Psoas muscle (tissue), 8 donors: Measurements from ENCODE around the gene HAUS2. TPM values are rescaled to one million over a fixed set of nuclear protein-coding genes. Genes with fewer than 3 reads are reported as not detected.

Experiments
- ATAC-seq, 4 donors: fragments of 200-7000 bp; cut with Tn5 transposase; one replicate each; pipeline ENCODE4 v1.9.1; 2020; ENCODE audit warnings: moderate library complexity in 3 of 4, mild to moderate bottlenecking in 2 of 4
- DNase-seq, 2 donors: peaks; one replicate each; pipeline ENCODE4 v3.0.0-alpha.2; 2020
- H3K27ac ChIP-seq: fragments of 200-600 bp; one replicate; pipeline ENCODE4 v1.8.0; 2022
- H3K27me3 ChIP-seq, 3 donors: fragments of 200-600 bp in 1 of 3; one replicate each; pipeline versions ENCODE4 v1.6.1 to v1.8.0; 2013 to 2022; ENCODE audit warnings: low read length in 2 of 3, mild to moderate bottlenecking in 2 of 3, moderate library complexity in 1 of 3; ENCODE audit not compliant: insufficient read depth in 3 of 3
- H3K36me3 ChIP-seq, 2 donors: fragments of 200-600 bp in 1 of 2; one replicate each; pipeline versions ENCODE4 v1.6.1 to v1.8.0; 2013 to 2022; ENCODE audit warnings: low read depth in 1 of 2, mild to moderate bottlenecking in 1 of 2, moderate library complexity in 1 of 2; ENCODE audit not compliant: insufficient read depth in 1 of 2
- H3K4me1 ChIP-seq: fragments of 200-600 bp; one replicate; pipeline ENCODE4 v1.8.0; 2022
- H3K4me3 ChIP-seq: fragments of 200-600 bp; one replicate; pipeline ENCODE4 v1.8.0; 2022; ENCODE audit warnings: mild to moderate bottlenecking
- H3K9me3 ChIP-seq: fragments of 200-600 bp; one replicate; pipeline ENCODE4 v1.8.0; 2022
- CTCF ChIP-seq: fragments of 200-600 bp; IDR thresholded peaks from one replicate; pipeline ENCODE4 v1.8.0; 2022; ENCODE audit warnings: antibody characterized with exemption
- WGBS, 3 donors: extraction: QIAGEN DNeasy Blood & Tissue Kit; methylation state at CpG; one replicate each; pipeline versions ENCODE4 v1.1.6 to v1.1.7; 2013; 5-methylcytosine and 5-hydroxymethylcytosine counted together
- intact Hi-C, 2 donors: fragments of 100-400 bp; cut with DNase I; formaldehyde crosslinking; loops; one replicate each; pipeline versions ENCODE4 v1.11.0 to v1.14.2; 2022
- polyA plus RNA-seq, 3 donors: library from polyadenylated mRNA; stranded (reverse); fragments of 200-250 nt; gene quantifications; one replicate each; pipeline ENCODE4 v1.2.3, GENCODE V29; 2013
- total RNA-seq, 4 donors: library from RNA; stranded (reverse); fragmentation: NEBNext Ultra II Directional in 2 of 4; extraction: Animal tissue kit (Norgen Biotek cat#: 25700) in 2 of 4; gene quantifications; one replicate each; pipeline versions ENCODE4 v1.2.1 to v1.2.4, GENCODE V29; 2021 to 2023
- donor health status: healthy with polysubstance abuse.
- donor health status: DM: no; HTN: no; CAD: no; lungs with moderate emphysema.
- donor health status: Bipolar disorder and iron deficiency.
- donor health status: healthy.
- donor health status: DM: yes; HTN: yes; CAD: no.
- donor health status: DM: no; HTN: no; CAD: no.
- donor health status: DM: no; HTN: no; CAD: no.
- donor health status: DM: yes; HTN: yes; CAD: no.

Gene HAUS2
- total and polyA plus RNA-seq, 7 donors, result 9.1 to 17.3 (median 11.3) TPM

- Histone ChIP-seq H3K9me3 (no peaks in the 10 kb centered on the region), H3K4me1 (peaks cover 18% of the 10 kb centered on the region)
- no peak for ATAC-seq
These were observed 44.0 kb upstream of the HAUS2 start for GRCh38 chr15:42504631-42505030.

GRCh38 chr15:42507514-42507913 lies 41.1 kb upstream of the HAUS2 start:
- no peaks in the 10 kb centered on the region for H3K27me3 ChIP-seq
- H3K4me3 ChIP-seq, result no peak overlapping the region
- no peak for ATAC-seq
- H3K36me3 ChIP-seq, result peaks cover 0 to 41% of the 10 kb centered on the region in 2 donors
- peaks cover 16% of the 10 kb centered on the region for H3K4me1 ChIP-seq
- WGBS, 3 donors, result 75 to 86% (median 77%) methylated on average over 4 of the region's 4 CpGs
- no peak for DNase-seq
- H3K27ac ChIP-seq, result no peak overlapping the region
- H3K9me3 ChIP-seq, result no peaks in the 10 kb centered on the region
- intact Hi-C loops, result no loop called here
- TF ChIP-seq CTCF, result no peak

More at GRCh38 chr15:42504631-42505030, 44.0 kb upstream of the HAUS2 start:
- Histone ChIP-seq H3K27me3 (no peaks in the 10 kb centered on the region), H3K27ac (no peak overlapping the region), H3K4me3 (no peak overlapping the region), H3K36me3 (peaks cover 0 to 27% of the 10 kb centered on the region in 2 donors)
- intact Hi-C loops, result no loop called here
- no peak for TF ChIP-seq CTCF
- 73 to 85% (median 79%) methylated on average over 3 of the region's 3 CpGs for WGBS, 3 donors
- no peak for DNase-seq

- H3K4me3 ChIP-seq, result no peak overlapping the region
- intact Hi-C loops, result no loop called here
- peaks cover 16% of the 10 kb centered on the region for H3K4me1 ChIP-seq
- ATAC-seq, result peak; percentile 27 to 69 (median 41)
- H3K27ac ChIP-seq, result no peak overlapping the region
- TF ChIP-seq CTCF, result no peak
- H3K36me3 ChIP-seq, result peaks cover 0 to 48% of the 10 kb centered on the region in 2 donors
- no peaks in the 10 kb centered on the region for H3K9me3 ChIP-seq
- WGBS, 3 donors, result 25 to 55% (median 42%) methylated on average over 9 of the region's 9 CpGs
- DNase-seq, result no peak
- no peaks in the 10 kb centered on the region for H3K27me3 ChIP-seq
These were observed 40.4 kb upstream of the HAUS2 start for GRCh38 chr15:42508263-42508690.

- WGBS, 3 donors, result 91 to 96% (median 94%) methylated on average over 4 of the region's 4 CpGs
- Histone ChIP-seq H3K27ac (peak overlapping the region; percentile 9), H3K36me3 (peaks cover 0 to 55% of the 10 kb centered on the region in 2 donors), H3K27me3 (no peaks in the 10 kb centered on the region), H3K4me3 (no peak overlapping the region), H3K9me3 (no peaks in the 10 kb centered on the region), H3K4me1 (peaks cover 16% of the 10 kb centered on the region)
- no peak for TF ChIP-seq CTCF
- DNase-seq (no peak), ATAC-seq (peak in 1 of 4 donors; percentile 8)
- intact Hi-C loops, result no loop called here
These were observed 38.2 kb upstream of the HAUS2 start for GRCh38 chr15:42510258-42511006.
